ENCODE results near the gene SLC45A1.

DNA sequence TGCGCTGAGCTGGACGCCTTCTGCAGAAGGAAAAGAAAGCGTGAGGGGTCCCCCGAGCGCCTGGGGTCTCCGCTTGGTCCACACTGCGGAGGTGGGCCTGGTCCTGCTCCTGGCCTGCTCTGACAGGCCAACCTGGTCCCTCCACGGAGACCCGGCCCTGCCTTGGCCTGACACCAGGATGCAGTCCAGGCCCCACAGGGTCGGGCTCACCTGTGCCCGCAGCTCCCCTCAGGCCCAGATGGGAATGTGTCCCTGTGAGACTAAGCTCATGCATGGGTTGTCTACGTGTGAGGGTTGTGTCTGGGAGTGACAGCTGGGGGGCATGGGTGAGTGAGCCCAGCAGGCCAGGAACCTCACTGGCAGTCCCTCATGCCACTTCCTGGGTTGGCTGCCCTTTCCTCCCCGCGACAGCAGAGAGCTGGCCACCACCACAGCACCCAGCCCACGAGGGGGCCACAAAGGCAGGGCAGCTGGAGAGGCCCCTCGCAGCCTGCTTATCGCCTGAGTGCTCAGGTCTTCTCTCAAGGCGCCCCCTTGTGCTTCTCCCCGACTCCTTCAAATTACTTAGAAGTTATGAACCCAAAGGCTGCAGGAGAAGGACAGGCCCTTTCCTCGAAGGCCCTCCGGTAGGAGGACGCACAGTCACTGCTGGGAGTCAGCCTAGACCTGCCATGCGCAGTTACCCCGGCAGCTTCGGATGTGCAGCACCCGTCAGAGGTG lies 41.1 kb downstream of the SLC45A1 start:
- no peak for TF ChIP-seq EZH2 (IDR thresholded peaks at IDR 0.05)
- TF ChIP-seq FOXP2 (optimal IDR thresholded peaks at IDR 0.05; ENCODE audit: control extremely low read depth, extremely low read length, insufficient read depth), result no peak

All from SK-N-MC (cell line).